SK-N-SH treated with all-trans-retinoic acid at 6 μM for 48 hours (cell line): ENCODE measurements around the gene PCBP3.
"Not testable (repeated sequence)": the region's sequence is repeated elsewhere in the genome, so short reads cannot be mapped to it uniquely, and the experiment has no call there.

Experiments
- ARNTL ChIP-seq: fragments of 450-650 bp; formaldehyde crosslinking; IDR thresholded peaks from 2 replicates; pipeline ENCODE4 v1.5.0; 2020; ENCODE audit warnings: low read depth, mild to moderate bottlenecking, moderate library complexity, borderline replicate concordance
- ZFP3 ChIP-seq: fragments of 250-450 bp; sonication (Bioruptor Pico); IDR thresholded peaks from 2 replicates; pipeline ENCODE4 v1.5.0; 2020; ENCODE audit warnings: mild to moderate bottlenecking, moderate library complexity
- ZFP30 ChIP-seq: fragments of 450-650 bp; formaldehyde crosslinking; IDR thresholded peaks from 2 replicates; pipeline ENCODE4 v1.5.0; 2022; ENCODE audit warnings: mild to moderate bottlenecking, moderate library complexity
- ZNF70 ChIP-seq: fragments of 450-650 bp; formaldehyde crosslinking; IDR thresholded peaks from 2 replicates; pipeline ENCODE4 v1.5.0; 2020; ENCODE audit warnings: mild to moderate bottlenecking, moderate library complexity
- ZNF8 ChIP-seq: fragments of 450-650 bp; formaldehyde crosslinking; IDR thresholded peaks from 2 replicates; pipeline ENCODE4 v1.5.0; 2020; ENCODE audit warnings: mild to moderate bottlenecking, moderate library complexity
- TF ChIP-seq, protein P1 (sequence below): fragments of 250-450 bp; sonication (Bioruptor Pico); IDR thresholded peaks from 2 replicates; pipeline ENCODE4 v1.8.0; 2020; ENCODE audit warnings: mild to moderate bottlenecking, moderate library complexity, borderline replicate concordance
- TF ChIP-seq, protein P2 (sequence below): fragments of 250-450 bp; sonication (Bioruptor Pico); IDR thresholded peaks from 2 replicates; pipeline ENCODE4 v1.5.0; 2020; ENCODE audit warnings: mild to moderate bottlenecking, moderate library complexity

DNA sequence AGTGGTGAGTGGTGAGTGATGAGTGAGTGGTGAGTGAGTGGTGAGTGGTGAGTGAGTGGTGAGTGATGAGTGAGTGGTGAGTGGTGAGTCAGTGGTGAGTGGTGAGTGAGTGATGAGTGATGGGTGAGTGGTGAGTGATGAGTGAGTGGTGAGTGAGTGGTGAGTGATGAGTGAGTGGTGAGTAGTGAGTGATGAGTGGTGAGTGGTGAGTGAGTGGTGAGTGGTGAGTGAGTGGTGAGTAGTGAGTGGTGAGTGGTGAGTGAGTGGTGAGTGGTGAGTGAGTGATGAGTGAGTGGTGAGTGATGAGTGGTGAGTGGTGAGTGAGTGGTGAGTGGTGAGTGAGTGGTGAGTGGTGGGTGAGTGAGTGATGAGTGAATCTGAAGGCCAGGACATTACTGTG lies 172.3 kb downstream of the PCBP3 start:
- TF ChIP-seq ZNF8 (CRISPR knock-in tag); ARNTL (CRISPR knock-in tag); ZNF70 (CRISPR knock-in tag); ZFP3; ZFP30 (CRISPR knock-in tag): not testable (repeated sequence)
- TF ChIP-seq, protein P1, sequence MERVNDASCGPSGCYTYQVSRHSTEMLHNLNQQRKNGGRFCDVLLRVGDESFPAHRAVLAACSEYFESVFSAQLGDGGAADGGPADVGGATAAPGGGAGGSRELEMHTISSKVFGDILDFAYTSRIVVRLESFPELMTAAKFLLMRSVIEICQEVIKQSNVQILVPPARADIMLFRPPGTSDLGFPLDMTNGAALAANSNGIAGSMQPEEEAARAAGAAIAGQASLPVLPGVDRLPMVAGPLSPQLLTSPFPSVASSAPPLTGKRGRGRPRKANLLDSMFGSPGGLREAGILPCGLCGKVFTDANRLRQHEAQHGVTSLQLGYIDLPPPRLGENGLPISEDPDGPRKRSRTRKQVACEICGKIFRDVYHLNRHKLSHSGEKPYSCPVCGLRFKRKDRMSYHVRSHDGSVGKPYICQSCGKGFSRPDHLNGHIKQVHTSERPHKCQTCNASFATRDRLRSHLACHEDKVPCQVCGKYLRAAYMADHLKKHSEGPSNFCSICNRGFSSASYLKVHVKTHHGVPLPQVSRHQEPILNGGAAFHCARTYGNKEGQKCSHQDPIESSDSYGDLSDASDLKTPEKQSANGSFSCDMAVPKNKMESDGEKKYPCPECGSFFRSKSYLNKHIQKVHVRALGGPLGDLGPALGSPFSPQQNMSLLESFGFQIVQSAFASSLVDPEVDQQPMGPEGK = not testable (repeated sequence)
- TF ChIP-seq, protein P2, sequence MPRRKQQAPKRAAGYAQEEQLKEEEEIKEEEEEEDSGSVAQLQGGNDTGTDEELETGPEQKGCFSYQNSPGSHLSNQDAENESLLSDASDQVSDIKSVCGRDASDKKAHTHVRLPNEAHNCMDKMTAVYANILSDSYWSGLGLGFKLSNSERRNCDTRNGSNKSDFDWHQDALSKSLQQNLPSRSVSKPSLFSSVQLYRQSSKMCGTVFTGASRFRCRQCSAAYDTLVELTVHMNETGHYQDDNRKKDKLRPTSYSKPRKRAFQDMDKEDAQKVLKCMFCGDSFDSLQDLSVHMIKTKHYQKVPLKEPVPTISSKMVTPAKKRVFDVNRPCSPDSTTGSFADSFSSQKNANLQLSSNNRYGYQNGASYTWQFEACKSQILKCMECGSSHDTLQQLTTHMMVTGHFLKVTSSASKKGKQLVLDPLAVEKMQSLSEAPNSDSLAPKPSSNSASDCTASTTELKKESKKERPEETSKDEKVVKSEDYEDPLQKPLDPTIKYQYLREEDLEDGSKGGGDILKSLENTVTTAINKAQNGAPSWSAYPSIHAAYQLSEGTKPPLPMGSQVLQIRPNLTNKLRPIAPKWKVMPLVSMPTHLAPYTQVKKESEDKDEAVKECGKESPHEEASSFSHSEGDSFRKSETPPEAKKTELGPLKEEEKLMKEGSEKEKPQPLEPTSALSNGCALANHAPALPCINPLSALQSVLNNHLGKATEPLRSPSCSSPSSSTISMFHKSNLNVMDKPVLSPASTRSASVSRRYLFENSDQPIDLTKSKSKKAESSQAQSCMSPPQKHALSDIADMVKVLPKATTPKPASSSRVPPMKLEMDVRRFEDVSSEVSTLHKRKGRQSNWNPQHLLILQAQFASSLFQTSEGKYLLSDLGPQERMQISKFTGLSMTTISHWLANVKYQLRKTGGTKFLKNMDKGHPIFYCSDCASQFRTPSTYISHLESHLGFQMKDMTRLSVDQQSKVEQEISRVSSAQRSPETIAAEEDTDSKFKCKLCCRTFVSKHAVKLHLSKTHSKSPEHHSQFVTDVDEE = not testable (repeated sequence)
